Peyer's patch (tissue), 4 donors: ENCODE measurements around the gene FAH. TPM values are rescaled to one million over a fixed set of nuclear protein-coding genes. Genes with fewer than 3 reads are reported as not detected.

Experiments used
- DNase-seq, 3 donors: peaks; one replicate each; pipeline ENCODE4 v3.0.0-alpha.2; 2017 to 2019
- H3K27ac ChIP-seq, 4 donors: fragments of 200-600 bp; sonication (generic); one replicate each; pipeline ENCODE4 v1.5.1; 2016 to 2019
- H3K27me3 ChIP-seq, 2 donors: fragments of 200-600 bp; sonication (generic); one replicate each; pipeline ENCODE4 v1.5.1; 2019
- H3K36me3 ChIP-seq, 3 donors: fragments of 200-600 bp; sonication (generic); one replicate each; pipeline ENCODE4 v1.5.1; 2016 to 2019
- H3K4me1 ChIP-seq, 4 donors: fragments of 200-600 bp; sonication (generic); one replicate each; pipeline ENCODE4 v1.5.1; 2016 to 2019
- H3K4me3 ChIP-seq, 4 donors: fragments of 200-600 bp; sonication (generic); 1 replicate in 3 of 4; 2 replicates in 1 of 4; pipeline ENCODE4 v1.5.1; 2016 to 2019; ENCODE audit warnings: mild to moderate bottlenecking in 1 of 4
- H3K9me3 ChIP-seq, 4 donors: fragments of 200-600 bp; sonication (generic); one replicate each; pipeline ENCODE4 v1.5.1; 2016 to 2019; ENCODE audit warnings: mild to moderate bottlenecking in 1 of 4
- CTCF ChIP-seq, 6 experiments: fragments of 450-650 bp in 4 of 6; fragments of 200-600 bp in 2 of 6; sonication (generic) in 1 of 6; IDR thresholded peaks; one replicate each; pipeline ENCODE4 v1.5.1; 2017 to 2019; ENCODE audit warnings: antibody characterized with exemption in 6 of 6, mild to moderate bottlenecking in 3 of 6, moderate library complexity in 1 of 6
- POLR2A ChIP-seq, 2 donors: fragments of 450-650 bp; IDR thresholded peaks; one replicate each; pipeline ENCODE4 v1.5.1; 2017; ENCODE audit warnings: antibody characterized with exemption in 2 of 2, mild to moderate bottlenecking in 2 of 2, moderate library complexity in 2 of 2
- total RNA-seq, 4 donors: library from RNA; depleted of rRNA; stranded (reverse); fragments of >200 nt; gene quantifications; one replicate each; pipeline ENCODE4 v1.1.0, GENCODE V29; 2016

The FAH gene
- total RNA-seq, 4 donors from 2014 or later: 6.6 to 17.3 (median 15.3) TPM

GRCh38 chr15:80186066-80186465 lies 33.3 kb downstream of the FAH start:
- H3K27ac ChIP-seq: no peak overlapping the region
- no peak for DNase-seq
- H3K27me3 ChIP-seq: no peaks in the 10 kb centered on the region
- TF ChIP-seq CTCF (IDR thresholded peaks at IDR 0.05) (no peak), POLR2A (IDR thresholded peaks at IDR 0.05) (no peak)
- H3K4me1 ChIP-seq: no peaks in the 10 kb centered on the region
- H3K36me3 ChIP-seq: peaks cover 0 to 45% (median 0%) of the 10 kb centered on the region in 3 donors
- H3K9me3 ChIP-seq: no peaks in the 10 kb centered on the region
- H3K4me3 ChIP-seq: no peak overlapping the region

GRCh38 chr15:80186597-80186996 lies 33.8 kb downstream of the FAH start:
- H3K36me3 ChIP-seq: peaks cover 0 to 42% (median 0%) of the 10 kb centered on the region in 3 donors
- no peaks in the 10 kb centered on the region for H3K9me3 ChIP-seq
- H3K4me1 ChIP-seq: no peaks in the 10 kb centered on the region
- no peak for DNase-seq
- no peak overlapping the region for H3K27ac ChIP-seq
- TF ChIP-seq CTCF (IDR thresholded peaks at IDR 0.05) (no peak), POLR2A (IDR thresholded peaks at IDR 0.05) (no peak)
- H3K27me3 ChIP-seq: no peaks in the 10 kb centered on the region
- no peak overlapping the region for H3K4me3 ChIP-seq

GRCh38 chr15:80188251-80188650 lies 35.5 kb downstream of the FAH start:
- H3K27me3 ChIP-seq: no peaks in the 10 kb centered on the region
- no peak overlapping the region for H3K27ac ChIP-seq
- peaks cover 0 to 32% (median 0%) of the 10 kb centered on the region in 3 donors for H3K36me3 ChIP-seq
- H3K4me1 ChIP-seq: no peaks in the 10 kb centered on the region
- H3K4me3 ChIP-seq: no peak overlapping the region
- no peaks in the 10 kb centered on the region for H3K9me3 ChIP-seq
- no peak for DNase-seq
- no peak for TF ChIP-seq CTCF (IDR thresholded peaks at IDR 0.05)
- TF ChIP-seq POLR2A (IDR thresholded peaks at IDR 0.05): no peak

GRCh38 chr15:80191198-80191597 lies 38.4 kb downstream of the FAH start:
- H3K27me3 ChIP-seq: no peaks in the 10 kb centered on the region
- no peaks in the 10 kb centered on the region for H3K4me1 ChIP-seq
- H3K9me3 ChIP-seq: no peaks in the 10 kb centered on the region
- no peak overlapping the region for H3K27ac ChIP-seq
- no peak for TF ChIP-seq CTCF (IDR thresholded peaks at IDR 0.05)
- no peak for TF ChIP-seq POLR2A (IDR thresholded peaks at IDR 0.05)
- H3K36me3 ChIP-seq: peaks cover 0 to 12% (median 0%) of the 10 kb centered on the region in 3 donors
- no peak overlapping the region for H3K4me3 ChIP-seq
- DNase-seq: no peak

GRCh38 chr15:80191897-80192595 lies 39.2 kb downstream of the FAH start:
- Histone ChIP-seq H3K4me1 (no peaks in the 10 kb centered on the region), H3K36me3 (peaks cover 0 to 3% (median 0%) of the 10 kb centered on the region in 3 donors), H3K27me3 (no peaks in the 10 kb centered on the region), H3K27ac (no peak overlapping the region), H3K4me3 (no peak overlapping the region), H3K9me3 (no peaks in the 10 kb centered on the region)
- TF ChIP-seq POLR2A (IDR thresholded peaks at IDR 0.05): no peak
- no peak for TF ChIP-seq CTCF (IDR thresholded peaks at IDR 0.05)
- no peak for DNase-seq
